GM20431 (cell line): ENCODE results near the gene CHRNA1.

Experiments
- in situ Hi-C: fragments of 300-500 bp; cut with MseI, MboI; formaldehyde crosslinking; loops from one replicate; pipeline ENCODE4 v1.15.0; 2020; ENCODE audit warnings: low sequenced_read_pairs; ENCODE audit not compliant: unreplicated experiment

CHRNA1 gene

DNA sequence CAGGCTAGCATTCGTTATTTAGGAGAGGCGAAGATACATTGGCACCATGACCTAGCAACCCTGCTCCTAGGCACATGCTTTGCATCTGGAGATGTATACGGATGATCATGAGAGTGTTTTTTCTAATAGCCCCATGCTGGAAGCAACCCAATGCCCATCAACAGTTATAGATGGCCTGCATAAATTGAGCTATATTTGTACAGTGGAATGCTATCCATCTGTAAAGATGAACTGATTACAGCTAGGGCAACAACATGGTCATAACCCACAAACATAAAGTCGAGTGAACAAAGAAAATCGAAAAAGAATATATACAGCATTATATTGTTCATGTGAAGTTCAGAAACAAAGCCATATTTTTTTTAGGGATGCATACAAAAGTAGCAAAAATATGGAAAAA is 20.6 kb upstream of the CHRNA1 start:
- in situ Hi-C loops: no loop called here

DNA sequence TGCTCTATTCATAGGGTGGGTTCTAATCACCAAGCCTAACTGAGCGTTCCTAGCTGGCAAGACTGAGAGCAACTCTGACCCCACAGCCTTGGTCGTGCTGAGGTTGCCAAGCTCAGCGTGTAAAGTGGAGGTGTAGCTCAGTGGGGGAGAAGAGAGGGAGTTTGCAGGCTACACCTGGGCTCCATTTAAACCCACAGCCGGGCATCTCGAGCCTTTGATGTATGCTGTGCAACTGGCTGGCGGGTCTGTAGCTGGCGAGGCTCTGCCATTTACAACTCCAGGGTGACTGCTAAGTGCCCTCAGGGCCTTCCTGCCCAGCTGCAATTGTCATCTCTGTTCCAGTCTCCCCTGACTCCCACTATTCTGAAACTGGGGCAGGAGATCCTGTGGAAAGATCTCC is 20.0 kb upstream of the CHRNA1 start:
- in situ Hi-C loops: no loop called here

DNA sequence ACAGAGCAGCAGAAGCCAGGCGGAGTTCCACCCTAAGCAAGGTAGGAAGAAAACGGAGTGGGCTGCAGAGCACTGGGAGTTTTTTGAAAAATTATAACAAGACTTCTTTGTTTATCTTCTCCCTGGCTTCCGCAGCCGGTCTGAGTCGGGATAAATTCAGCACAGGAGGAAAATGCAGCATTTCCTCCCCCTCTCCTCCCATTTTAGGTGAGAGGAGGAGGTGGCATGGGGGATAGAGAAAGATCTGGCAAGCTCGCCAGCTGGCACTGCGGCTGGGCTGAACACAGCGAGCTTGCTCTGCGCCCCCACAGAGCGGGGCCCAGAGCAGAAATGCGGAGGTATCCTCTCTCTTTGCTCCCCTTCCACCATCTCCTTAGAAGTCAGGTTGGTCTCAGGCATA is 17.7 kb upstream of the CHRNA1 start:
- in situ Hi-C loops: no loop called here

DNA sequence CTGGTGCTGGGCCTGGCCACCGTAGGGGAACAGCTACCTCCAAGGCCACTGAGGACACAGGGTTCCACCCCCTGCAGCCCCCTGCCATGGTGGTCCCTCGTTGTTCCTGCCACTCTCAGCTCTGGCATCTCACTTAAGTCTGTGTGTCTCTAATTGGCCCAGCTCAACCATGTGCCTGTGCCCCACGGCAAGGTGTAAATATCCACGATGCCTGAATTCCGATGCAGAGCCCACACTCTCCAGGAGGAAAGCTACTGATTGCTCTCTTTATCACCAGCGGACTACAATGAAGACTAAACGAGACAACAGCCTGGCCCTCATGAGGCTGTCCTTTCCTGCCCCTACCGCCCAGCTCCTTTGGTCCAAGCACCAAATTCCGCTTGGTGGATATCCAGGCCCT is 17.0 kb upstream of the CHRNA1 start:
- in situ Hi-C loops: no loop called here

DNA sequence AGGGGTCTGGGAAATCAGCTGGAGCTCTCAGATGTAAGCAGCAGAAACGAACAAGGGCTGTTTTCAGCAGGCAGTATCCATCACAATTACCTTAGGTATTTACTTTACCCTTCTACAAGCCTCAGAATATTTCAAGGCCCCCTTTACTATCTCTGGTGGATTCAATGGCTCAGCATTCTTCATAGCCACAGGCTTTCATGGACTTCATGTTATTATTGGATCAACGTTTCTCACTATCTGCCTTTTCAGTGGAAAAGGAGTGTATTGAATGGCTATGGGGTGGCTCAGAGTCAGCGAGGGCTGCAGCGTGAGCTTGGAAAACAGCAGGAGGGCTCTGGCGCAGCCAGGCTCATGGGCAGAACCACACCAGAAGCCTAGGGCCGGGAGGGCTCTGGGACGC is 16.6 kb upstream of the CHRNA1 start:
- in situ Hi-C loops: no loop called here

DNA sequence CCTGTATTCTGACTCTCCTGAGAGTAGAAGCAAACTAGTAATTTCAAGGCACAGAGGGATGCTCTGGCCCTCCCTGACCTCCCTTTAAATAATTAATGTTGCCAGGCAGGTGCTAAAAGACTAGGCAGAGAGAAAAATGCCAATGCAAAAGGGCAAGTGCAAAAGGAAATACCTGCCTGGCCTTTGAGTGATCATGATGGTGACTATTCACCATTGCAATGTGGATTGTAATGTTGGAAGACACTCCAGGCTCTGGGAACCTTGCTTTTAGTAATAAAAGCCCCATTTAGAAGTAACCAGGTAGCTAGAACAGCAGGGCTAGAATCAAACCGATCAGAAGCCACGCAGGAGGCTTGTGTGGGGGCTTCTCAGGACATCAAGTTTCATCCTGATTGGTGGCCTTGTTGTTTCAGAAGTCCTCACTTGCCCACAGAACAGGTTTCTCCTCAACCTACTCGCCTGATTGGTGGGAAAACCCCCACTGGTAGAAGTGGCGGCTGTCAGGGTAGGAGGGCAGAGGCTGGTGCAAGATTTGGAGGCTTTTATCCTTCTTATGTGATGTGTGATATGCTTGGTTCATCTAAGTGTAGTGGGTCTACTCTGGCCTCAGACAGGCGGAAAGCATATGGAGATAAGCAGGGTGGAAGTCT is 16.0 kb upstream of the CHRNA1 start:
- in situ Hi-C loops: no loop called here

DNA sequence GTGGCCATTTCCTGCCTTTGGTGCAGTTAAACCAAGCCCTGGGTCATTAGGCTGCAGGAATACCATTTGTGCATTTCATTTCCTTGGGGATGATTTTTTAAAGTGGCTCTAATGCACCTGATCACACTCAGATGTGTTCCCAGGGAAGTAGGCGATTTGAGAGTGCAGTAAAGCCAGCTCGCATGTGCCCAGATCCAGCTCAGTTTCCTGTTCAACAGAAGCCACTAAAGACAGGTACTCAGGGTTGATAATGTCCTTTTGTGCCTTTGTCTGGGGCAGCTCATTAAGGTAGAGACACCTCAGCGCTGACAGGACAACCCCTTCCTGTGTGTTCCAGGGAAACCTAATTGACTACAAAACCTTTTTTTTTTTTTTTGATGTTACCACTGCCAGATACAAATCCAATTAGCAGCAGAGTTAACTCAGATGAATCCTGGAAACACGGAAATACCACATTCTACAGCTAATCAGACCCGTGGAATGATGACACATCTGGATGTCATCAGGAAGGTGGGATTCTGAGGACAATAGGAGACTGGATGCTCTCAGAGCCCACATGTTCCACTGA is 15.2 kb upstream of the CHRNA1 start:
- in situ Hi-C loops: no loop called here

DNA sequence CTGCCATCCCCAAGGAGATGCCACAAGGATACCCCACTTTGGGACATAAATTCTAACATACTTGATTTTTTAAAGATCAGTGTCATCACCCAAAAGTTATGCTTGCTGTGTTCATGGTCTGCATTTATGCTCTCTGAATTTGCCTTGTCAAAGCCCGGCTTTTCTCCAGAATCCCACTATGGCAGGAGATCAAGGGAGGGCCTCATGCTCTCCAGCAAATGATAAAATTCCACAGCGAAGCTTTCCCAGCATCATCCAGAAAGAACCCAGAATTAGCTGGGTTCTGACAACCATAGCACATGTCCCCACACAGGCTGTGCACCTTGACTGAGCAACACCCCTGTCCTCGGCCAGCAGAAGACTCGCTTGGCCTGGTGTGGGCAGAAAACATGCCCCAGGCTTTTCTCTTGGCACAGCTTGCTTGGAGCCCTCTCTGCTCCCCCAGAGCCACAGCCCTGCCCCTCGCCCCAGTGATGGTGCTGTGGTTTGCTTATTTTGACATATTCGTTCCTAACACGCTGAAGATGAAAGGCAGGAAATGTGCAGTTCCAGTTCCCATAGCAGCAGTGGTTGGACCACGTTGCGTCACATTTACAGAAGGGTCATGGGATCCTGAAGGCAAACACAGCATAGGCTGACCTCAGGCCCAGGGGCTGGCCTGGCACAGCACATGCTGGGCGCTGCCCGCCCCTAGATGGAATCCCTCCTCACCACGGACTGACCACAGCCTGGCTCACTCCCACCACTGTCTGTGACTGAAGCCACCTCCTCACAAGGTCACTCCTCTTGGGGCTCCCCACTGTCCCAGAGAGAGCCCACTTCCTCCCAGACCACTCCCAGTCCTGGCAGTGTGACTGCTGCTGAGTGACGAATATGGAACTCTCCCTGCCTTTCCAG is 14.1 kb upstream of the CHRNA1 start:
- in situ Hi-C loops: no loop called here

DNA sequence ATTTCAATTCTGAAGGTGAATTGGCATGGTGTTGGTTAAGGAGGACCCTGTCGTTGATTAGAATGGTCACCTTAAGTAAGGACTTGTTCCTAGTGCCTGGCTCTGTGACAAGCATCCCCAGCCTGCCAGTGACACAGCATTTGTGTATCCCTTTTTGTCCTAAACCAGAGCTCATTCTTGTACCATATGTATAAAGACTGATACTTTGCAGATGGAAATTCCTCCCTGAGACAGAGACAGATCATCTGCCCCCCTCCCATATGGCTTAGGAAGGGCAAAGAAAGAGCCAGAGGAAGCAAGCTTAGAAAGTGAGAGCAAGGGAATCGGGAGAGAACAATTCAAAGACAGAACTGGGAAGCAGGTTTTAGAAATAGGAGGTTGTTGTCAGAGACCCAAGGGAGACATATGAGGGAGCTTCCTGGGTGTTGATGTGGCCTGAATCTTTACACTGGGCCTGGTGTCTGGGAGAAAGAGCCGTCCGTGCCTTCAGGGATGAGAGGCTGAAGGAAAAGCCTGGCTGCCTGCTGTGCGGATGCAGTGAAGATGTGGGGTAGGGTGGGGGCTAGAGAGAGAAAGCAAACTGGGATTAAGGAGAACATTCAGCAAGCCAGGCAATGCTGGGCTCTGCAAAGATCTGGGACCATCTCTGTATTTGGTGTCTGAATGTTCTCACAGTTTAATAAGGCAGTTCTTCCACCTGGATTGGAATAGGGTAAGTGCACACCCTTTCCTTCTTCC is 13.2 kb upstream of the CHRNA1 start:
- in situ Hi-C loops: no loop called here

DNA sequence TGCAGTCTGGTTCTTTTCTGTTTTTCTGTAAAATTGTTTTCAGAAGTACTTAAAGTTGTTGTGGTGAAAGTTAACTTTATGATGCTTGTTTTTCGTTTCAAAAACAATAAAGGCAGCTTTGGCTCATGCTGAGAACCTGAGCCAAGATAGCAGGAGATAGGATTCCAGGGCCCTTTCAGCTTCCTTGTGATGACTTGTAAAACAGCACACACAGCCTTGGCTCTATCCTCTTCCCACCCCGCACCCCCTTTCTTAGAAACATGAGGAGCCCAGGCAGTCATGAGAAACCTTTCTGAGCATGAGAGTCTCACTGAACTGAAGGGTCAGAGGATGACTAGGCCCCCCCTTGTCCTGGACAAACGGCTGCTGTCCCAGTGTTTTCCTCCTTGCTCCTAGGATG is 12.4 kb upstream of the CHRNA1 start:
- in situ Hi-C loops: no loop called here

DNA sequence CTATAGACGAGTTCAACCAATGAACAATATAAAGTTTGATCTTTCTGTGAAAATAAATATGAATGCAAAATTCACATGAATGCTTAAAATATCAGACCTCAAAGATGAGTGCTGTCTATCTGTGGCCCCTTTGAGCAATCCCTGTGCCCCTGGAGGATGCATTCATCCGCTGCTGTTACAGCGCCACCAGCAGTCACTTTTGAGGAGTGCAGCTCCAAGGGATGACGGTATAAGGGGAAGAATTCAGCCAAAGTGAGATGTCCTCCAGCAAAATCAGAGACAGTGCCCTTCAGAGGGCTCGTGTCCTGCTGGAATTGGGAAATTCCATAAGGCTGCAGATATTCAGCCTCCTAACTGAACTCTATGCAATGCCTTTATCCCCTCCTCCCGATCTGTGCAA is 12.0 kb upstream of the CHRNA1 start:
- in situ Hi-C loops: no loop called here

DNA sequence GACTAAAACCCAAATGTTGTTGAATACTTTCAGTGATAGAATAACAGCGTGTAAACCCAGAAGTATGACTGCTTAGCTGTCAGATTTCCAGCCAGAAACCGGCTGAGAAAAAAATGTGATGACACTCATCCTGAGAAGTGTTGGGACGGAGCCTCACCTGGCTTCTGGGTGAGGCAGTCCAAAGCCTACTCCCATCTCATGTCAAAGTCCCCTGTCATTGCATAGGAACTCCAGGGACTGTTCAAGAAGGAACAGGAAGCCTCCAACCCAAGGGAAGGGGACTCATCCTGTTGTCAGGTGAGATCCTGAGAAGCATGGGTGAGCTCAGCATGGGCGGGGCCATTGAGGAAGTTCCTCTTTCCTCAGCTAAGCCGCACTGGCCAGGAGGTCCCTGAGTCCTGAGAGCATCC is 11.3 kb upstream of the CHRNA1 start:
- in situ Hi-C loops: no loop called here

DNA sequence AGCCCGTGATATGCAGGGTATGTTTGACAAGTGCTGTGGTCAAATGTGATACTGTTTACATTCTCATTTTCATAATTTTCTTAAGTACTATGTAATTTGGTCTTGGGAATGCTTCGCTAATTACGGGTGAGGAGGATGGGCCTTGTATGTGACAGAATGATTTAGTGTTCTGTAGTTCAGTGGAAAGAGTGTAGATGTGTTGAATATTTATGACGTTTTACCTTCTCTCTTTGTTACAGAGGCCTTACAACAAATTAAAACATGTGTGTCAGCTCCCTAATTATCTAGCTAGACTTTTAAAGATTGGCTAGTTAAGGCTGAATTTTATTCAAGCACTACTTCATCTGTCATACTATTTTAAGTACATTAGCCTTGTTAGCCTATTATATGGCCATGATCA is 10.6 kb upstream of the CHRNA1 start:
- in situ Hi-C loops: no loop called here

DNA sequence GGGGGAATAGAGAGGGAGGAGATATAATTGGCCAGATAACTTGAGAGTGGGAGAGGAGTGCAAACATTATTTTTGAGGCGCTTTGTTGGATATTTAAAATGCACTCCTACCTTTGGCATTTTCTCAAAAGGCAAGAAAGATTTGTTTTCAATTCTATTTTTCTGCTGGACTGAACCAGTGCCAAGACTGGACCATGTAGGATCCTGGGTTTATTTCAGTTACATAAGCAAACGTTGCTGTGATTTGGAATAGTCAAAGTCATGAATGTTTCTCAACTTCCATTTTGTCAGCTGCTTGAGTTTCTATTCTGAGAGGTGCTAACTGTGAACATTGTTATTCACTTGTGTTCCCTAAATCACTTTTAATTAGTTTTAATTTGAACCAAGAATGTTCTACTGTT is 8.9 kb upstream of the CHRNA1 start:
- in situ Hi-C loops: no loop called here

DNA sequence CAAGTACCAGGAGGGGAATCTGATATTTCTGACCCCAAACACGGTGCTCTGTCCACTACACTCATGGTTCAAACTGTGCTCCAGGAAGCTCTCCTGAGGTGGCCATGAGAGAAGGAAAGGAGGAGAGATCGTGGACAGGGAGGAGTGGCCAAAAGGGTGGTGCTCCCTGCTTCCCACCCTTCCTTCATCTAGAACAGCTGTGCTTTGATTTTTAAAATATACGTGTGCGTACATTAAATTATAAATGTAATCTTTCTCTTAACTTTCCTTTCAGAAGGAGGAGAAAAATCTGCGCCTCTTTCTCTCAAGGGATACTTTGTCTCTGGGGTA is 8.2 kb upstream of the CHRNA1 start:
- in situ Hi-C loops: no loop called here

DNA sequence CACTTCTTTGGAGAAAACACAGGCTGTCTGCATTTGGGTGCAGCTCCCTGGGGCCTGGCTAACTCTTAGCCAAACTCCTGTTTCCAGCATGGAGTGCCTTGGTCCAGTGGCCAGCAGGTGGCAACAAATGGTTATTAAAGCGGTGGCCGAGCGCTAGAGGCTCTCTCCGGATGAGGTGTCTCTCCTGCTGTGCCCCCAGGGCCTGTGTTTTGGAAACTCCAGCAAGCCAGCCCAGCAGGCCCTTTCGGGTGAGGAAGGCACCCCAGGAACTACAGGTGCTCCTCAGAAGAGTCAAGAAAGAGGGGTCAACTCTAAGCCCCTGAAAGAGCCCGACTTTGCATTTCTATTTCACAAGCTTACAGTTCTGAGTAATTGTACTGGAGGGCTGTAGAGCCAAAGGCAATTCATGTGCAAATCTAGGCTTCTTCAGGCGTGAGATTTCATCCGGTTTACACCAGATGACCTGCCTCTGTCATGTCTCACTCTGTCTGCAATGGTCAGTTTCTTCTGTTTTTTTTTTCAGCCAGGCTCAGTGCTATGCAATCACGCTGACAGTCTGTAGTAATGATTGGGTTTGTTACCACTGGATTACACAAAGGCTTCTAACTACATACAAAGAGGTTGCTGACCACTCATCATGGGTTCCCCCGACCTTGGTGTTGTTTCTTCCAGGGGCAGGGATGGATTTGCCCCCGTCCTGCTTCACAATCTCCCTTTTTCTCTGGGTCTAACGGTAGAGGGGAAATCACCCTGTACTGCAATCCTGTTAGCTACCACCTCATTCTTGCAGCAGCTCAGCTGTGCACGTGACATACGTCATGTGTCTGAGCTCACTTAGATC is 7.6 kb upstream of the CHRNA1 start:
- in situ Hi-C loops: no loop called here

DNA sequence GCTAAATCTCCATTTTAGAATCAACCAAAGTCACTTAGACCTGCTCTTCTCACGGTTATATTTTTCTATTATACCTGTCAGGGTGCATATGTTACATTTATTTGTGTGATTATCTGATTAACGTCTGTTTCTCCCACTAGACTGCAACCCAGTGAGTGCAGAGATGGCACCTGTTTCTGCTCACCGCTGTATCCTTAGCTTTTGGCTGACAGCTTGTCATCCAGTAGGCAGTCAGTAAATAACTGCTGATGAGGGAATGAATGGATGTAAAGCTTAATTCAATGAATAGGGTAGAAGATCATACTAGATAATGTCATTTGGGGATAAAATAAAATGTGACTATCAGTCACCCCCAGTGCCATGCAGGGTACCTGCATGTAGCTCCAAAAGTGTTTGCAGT is 6.9 kb upstream of the CHRNA1 start:
- in situ Hi-C loops: no loop called here

DNA sequence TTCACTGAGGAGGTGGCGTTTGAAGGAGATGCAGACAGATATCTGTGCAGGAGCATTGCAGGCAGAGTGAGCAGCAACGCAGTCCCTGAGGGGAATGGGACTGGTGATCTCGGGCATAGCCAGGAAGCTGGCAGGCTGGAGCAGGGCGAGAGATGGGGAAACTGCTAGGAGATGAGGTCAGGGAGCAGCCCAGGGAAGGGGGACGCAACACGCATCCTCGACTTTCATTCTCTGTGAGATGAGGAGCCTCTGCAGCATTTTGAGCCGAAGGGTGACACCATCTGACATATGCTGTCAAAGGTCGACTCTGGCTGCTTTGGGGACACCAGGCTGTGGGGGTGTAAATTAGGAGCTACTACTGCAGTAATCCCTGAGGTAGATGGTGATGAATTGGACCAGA is 4.3 kb upstream of the CHRNA1 start:
- in situ Hi-C loops: no loop called here

DNA sequence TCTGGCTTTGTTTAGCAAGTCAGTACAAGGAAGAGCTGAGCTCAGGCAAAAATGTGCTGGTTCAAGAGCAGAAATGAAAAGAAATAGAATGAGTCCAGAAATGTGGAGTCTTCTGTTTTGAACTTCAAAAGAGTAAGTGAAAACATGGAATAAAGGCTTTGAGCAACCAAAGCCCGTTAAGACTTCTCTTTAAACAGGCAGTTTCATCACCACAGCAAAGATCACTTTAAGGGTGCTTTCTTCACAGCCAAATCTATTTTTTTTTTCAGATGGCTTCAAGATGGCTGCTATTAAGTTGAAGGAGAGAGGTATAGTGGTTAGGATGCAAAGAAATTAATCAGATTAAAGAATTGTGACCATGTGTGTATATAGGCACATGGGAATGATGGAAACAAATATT is 2.0 kb upstream of the CHRNA1 start:
- in situ Hi-C loops: no loop called here

DNA sequence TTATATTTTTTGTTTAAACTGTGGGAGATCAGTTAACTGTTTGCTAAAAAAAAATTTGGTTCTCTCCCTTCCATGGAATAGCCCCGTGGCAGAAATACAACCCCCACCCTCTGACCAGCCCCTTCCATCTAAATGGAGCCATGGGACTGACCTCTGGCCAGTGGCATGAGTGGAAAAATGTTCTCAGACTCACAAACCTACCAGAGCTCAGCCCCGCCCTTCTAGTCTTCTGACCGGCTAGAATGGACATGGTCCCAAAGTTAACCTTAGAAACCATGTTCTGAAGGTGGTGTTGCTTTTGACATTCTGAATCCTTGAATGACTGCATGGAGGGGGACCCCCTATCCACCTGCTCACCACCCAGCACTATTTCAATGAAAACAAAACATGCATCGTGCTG is 1.3 kb upstream of the CHRNA1 start:
- in situ Hi-C loops: no loop called here
